ENCODE data around the gene MLLT1.

GRCh38 chr19:6319376-6319775 is 39.6 kb upstream of the MLLT1 start:
- TF ChIP-seq CTCF (IDR thresholded peaks at IDR 0.05; ENCODE audit: low read depth, low read length) (no peak), EZH2phosphoT487 (IDR thresholded peaks at IDR 0.05; ENCODE audit: low read depth) (no peak)
